SU-DHL-6 (cell line): ENCODE data around the gene FAM168B.

Experiments
- H2AFZ ChIP-seq: fragments of 200-600 bp; sonication (generic); 2 replicates; pipeline ENCODE4 v1.6.1; 2014; ENCODE audit warnings: low read depth, mild to moderate bottlenecking, moderate library complexity, mixed read lengths, antibody characterized with exemption, low read length; ENCODE audit not compliant: severe bottlenecking
- H3F3A ChIP-seq: fragments of 200-600 bp; shearing (Covaris generic); 2 replicates; pipeline ENCODE4 v1.6.0; 2016; ENCODE audit warnings: antibody characterized with exemption, mild to moderate bottlenecking; ENCODE audit not compliant: insufficient read depth
- H3K27ac ChIP-seq: fragments of 200-600 bp; sonication (generic); 2 replicates; pipeline ENCODE4 v1.5.1; 2016; ENCODE audit warnings: low read depth, mild to moderate bottlenecking, low read length, moderate library complexity, mixed read lengths
- H3K27me3 ChIP-seq: fragments of 200-600 bp; sonication (generic), shearing (Covaris generic); 2 replicates; pipeline ENCODE4 v1.6.0; 2014; ENCODE audit warnings: mild to moderate bottlenecking, low read length
- H3K36me3 ChIP-seq: fragments of 200-600 bp; sonication (generic); 2 replicates; pipeline ENCODE4 v1.6.1; 2014; ENCODE audit warnings: mild to moderate bottlenecking, low read length, mixed read lengths
- H3K4me2 ChIP-seq: fragments of 300-600, 200-600 bp; shearing (Covaris generic), sonication (generic); 2 replicates; pipeline ENCODE4 v1.6.0; 2014; ENCODE audit warnings: low read length, low read depth, mild to moderate bottlenecking; ENCODE audit not compliant: poor library complexity, severe bottlenecking
- H3K4me3 ChIP-seq: fragments of 200-600 bp; sonication (generic); 2 replicates; pipeline ENCODE4 v1.5.1; 2014; ENCODE audit warnings: antibody characterized with exemption, low read length, mild to moderate bottlenecking, mixed read lengths; ENCODE audit not compliant: insufficient read depth, poor library complexity, severe bottlenecking
- H3K79me2 ChIP-seq: fragments of 200-600 bp; sonication (generic); 2 replicates; pipeline ENCODE4 v1.6.1; 2014; ENCODE audit warnings: mild to moderate bottlenecking, low read length, moderate library complexity; ENCODE audit not compliant: insufficient read depth
- H3K9ac ChIP-seq: fragments of 200-600 bp; sonication (generic); 2 replicates; pipeline ENCODE4 v1.7.0; 2014; ENCODE audit warnings: mild to moderate bottlenecking, low read length
- H3K9me2 ChIP-seq: fragments of 200-600 bp; sonication (generic); replicated peaks from 2 replicates; pipeline ENCODE4 v1.6.1; 2014; ENCODE audit warnings: low read length; ENCODE audit not compliant: insufficient read depth
- H3K9me3 ChIP-seq: fragments of 200-600 bp; sonication (generic); 2 replicates; pipeline ENCODE4 v1.6.1; 2014; ENCODE audit warnings: low read length, mixed read lengths; ENCODE audit not compliant: insufficient read depth
- H4K20me1 ChIP-seq: fragments of 200-600 bp; sonication (generic); 2 replicates; pipeline ENCODE4 v1.6.1; 2014; ENCODE audit warnings: low read depth, mild to moderate bottlenecking, antibody characterized with exemption, low read length, moderate library complexity, mixed read lengths
- EZH2phosphoT487 ChIP-seq: fragments of 200-600 bp; sonication (generic), shearing (Covaris generic); conservative IDR thresholded peaks from 2 replicates; pipeline ENCODE4 v1.6.1; 2018; ENCODE audit warnings: mild to moderate bottlenecking, antibody characterized with exemption, low read length, moderate library complexity, mixed read lengths
- TF ChIP-seq, protein P1 (sequence below): fragments of 200-600 bp; sonication (generic); IDR thresholded peaks from one replicate; pipeline ENCODE4 v1.5.1; 2017; ENCODE audit warnings: antibody characterized with exemption, mild to moderate bottlenecking, low read length, moderate library complexity; ENCODE audit not compliant: insufficient read depth, poor library complexity, severe bottlenecking

The FAM168B gene

DNA sequence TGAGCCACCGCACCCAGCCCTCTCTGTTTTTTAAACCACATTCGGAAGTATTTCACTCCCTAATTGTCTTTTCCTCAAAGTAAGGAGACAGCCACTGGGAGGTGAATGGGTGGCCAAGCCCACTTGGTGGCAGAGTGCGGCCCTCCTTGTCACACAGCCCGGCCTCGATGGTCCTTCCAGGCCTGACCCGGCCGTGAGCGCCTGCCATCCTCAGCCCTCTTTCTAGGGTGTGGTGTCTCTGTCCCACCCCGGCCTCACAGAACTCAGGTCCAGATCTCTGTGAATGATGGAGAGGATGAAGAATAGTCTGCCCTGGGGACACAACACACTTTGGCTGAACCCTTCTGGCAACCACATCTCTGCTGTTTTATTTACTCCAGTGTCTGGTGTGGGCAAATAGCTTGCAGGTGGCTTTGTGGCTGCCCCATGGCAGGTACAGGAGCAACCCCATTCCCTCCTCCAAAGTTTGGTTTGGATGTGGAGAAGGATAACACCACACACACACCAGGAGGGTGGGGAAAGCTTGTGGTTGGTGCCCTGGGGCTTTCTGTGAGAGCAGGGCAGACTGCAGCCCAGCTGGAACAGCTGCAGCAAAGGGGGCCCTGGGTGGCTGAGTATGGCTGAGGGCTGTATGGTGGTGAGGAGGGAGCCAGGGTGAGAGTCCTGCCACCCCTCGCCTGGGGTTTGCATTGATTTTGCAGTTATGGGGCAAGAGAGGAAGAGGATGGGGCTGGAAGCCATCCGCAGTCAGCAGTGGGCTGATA lies 88.6 kb downstream of the FAM168B start:
- H3F3A ChIP-seq = no peaks in the 10 kb centered on the region
- no peak overlapping the region for H3K4me2 ChIP-seq
- H3K27ac ChIP-seq = no peak overlapping the region
- no peaks in the 10 kb centered on the region for H3K36me3 ChIP-seq
- H3K4me3 ChIP-seq = no peak overlapping the region
- no peak overlapping the region for H3K9ac ChIP-seq
- H3K9me3 ChIP-seq = no peaks in the 10 kb centered on the region
- H3K27me3 ChIP-seq = no peaks in the 10 kb centered on the region
- TF ChIP-seq, protein P1, sequence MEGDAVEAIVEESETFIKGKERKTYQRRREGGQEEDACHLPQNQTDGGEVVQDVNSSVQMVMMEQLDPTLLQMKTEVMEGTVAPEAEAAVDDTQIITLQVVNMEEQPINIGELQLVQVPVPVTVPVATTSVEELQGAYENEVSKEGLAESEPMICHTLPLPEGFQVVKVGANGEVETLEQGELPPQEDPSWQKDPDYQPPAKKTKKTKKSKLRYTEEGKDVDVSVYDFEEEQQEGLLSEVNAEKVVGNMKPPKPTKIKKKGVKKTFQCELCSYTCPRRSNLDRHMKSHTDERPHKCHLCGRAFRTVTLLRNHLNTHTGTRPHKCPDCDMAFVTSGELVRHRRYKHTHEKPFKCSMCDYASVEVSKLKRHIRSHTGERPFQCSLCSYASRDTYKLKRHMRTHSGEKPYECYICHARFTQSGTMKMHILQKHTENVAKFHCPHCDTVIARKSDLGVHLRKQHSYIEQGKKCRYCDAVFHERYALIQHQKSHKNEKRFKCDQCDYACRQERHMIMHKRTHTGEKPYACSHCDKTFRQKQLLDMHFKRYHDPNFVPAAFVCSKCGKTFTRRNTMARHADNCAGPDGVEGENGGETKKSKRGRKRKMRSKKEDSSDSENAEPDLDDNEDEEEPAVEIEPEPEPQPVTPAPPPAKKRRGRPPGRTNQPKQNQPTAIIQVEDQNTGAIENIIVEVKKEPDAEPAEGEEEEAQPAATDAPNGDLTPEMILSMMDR = no peak
- TF ChIP-seq EZH2phosphoT487 = no peak
- H3K79me2 ChIP-seq = no peaks in the 10 kb centered on the region
- no peak overlapping the region for H2AFZ ChIP-seq
- no peaks in the 10 kb centered on the region for H4K20me1 ChIP-seq
- H3K9me2 ChIP-seq = no peaks in the 10 kb centered on the region

DNA sequence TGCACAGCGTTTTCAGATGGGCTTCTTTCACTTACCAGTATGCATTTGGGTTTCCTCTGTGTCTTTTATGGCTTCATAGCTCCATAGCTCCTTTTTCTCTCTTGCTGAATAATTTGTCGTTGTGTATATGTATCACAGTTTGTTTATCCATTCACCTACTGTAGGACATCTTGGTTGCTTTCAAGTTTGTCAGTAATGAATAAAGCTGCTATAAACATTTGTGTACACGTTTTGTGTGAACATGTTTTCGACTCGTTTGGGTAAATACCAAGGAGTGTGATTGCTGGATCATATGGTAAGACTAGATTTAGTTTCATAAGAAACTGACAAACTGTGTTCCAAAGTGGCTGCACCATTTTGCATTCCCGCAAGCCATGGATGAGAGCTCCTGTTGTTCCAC lies 94.7 kb downstream of the FAM168B start:
- no peak overlapping the region for H2AFZ ChIP-seq
- no peaks in the 10 kb centered on the region for H3K27me3 ChIP-seq
- H4K20me1 ChIP-seq = no peaks in the 10 kb centered on the region
- H3K79me2 ChIP-seq = no peaks in the 10 kb centered on the region
- no peak overlapping the region for H3K4me3 ChIP-seq
- no peak overlapping the region for H3K27ac ChIP-seq
- no peaks in the 10 kb centered on the region for H3K9me3 ChIP-seq
- no peaks in the 10 kb centered on the region for H3F3A ChIP-seq
- H3K9me2 ChIP-seq = no peaks in the 10 kb centered on the region
- H3K4me2 ChIP-seq = no peak overlapping the region
- TF ChIP-seq, protein P1 = no peak
- no peak for TF ChIP-seq EZH2phosphoT487
- H3K9ac ChIP-seq = no peak overlapping the region
- no peaks in the 10 kb centered on the region for H3K36me3 ChIP-seq
